Peyer's patch (tissue), 4 donors: ENCODE measurements around the gene ANKRD18B.

Source experiments
- CTCF ChIP-seq, 6 experiments: fragments of 450-650 bp in 4 of 6; fragments of 200-600 bp in 2 of 6; sonication (generic) in 1 of 6; IDR thresholded peaks; one replicate each; pipeline ENCODE4 v1.5.1; 2017 to 2019; ENCODE audit warnings: antibody characterized with exemption in 6 of 6, mild to moderate bottlenecking in 3 of 6, moderate library complexity in 1 of 6
- POLR2A ChIP-seq, 2 donors: fragments of 450-650 bp; IDR thresholded peaks; one replicate each; pipeline ENCODE4 v1.5.1; 2017; ENCODE audit warnings: antibody characterized with exemption in 2 of 2, mild to moderate bottlenecking in 2 of 2, moderate library complexity in 2 of 2

GRCh38 chr9:33506626-33507370 is 17.3 kb upstream of the ANKRD18B start:
- no peak for TF ChIP-seq POLR2A (IDR thresholded peaks at IDR 0.05)
- no peak for TF ChIP-seq CTCF (IDR thresholded peaks at IDR 0.05)
